ENCODE results near the gene KLK14. TPM values are rescaled to one million over a fixed set of nuclear protein-coding genes. Genes with fewer than 3 reads are reported as not detected.

Gene KLK14
- total and polyA plus RNA-seq, 10 of the 15 experiments (the other 5 are each of a cell fraction or from before 2014, with no cell fraction given): not detected

DNA sequence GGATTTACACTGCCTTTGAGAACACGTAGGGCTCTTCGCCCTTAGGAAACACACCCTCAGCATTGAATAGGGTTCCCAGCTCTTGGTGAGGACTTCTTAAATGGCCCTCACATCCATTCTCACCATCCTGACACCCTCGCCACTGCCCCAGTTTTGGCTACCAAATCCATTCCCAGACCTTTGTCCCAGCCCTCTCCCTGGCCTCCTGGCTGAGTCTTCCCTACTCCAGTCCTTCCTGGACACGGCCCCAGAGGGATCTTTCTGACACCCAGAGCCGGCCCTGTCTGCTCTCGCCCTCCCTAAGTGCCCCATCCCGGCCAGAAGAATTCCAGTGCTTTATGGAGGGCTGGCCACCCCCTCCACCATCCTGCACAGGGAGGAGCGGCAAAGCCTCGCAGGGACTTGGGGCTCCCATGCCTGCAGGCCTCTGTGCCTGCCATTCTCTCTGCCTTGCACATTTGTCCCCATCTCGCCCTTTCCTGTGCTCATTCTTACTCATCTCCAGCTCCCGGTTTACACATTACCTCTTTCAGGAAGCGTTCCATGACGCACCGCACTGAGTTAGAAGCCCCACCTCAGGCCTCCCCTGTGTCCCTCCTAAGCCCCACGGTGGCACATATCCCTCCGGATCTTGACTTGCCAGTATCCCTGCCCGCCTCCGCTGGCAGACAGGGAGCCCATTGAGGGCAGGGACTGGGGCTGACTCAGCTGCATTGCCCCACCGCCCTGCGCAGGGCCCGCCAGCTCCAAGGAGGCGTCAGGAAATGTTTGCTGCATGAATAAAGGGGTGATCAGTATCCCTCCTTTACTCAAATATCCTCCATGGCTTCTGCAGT, 11.0 kb upstream of the KLK14 start:
- CTCF ChIA-PET: no interaction called here
- Histone ChIP-seq H3K4me2 (ENCODE audit: control insufficient read depth, insufficient read depth) (no peak overlapping the region), H3K4me3 (no peak overlapping the region), H3K27ac (ENCODE audit: control insufficient read depth, insufficient read depth) (no peak overlapping the region), H4K20me1 (ENCODE audit: control insufficient read depth, insufficient read depth) (no peaks in the 10 kb centered on the region; the same call in 1 of the 2 replicates), H3K9me3 (replicated peaks; ENCODE audit: control insufficient read depth, insufficient read depth, low read length) (no peaks in the 10 kb centered on the region), H3K27me3 (replicated peaks in 1 of 2; ENCODE audit: control insufficient read depth in 2 of 2, insufficient read depth in 2 of 2, low read length in 1 of 2) (no peaks in the 10 kb centered on the region), H3K36me3 (ENCODE audit: control insufficient read depth in 2 of 2, insufficient read depth in 2 of 2, low read length in 1 of 2) (peaks cover 0 to 4% of the 10 kb centered on the region in 2 experiments; a peak in 2 of 4 replicates), H2AFZ (ENCODE audit: control insufficient read depth, low read depth, low read length) (no peak overlapping the region), H3K79me2 (ENCODE audit: control insufficient read depth, insufficient read depth, low read length) (no peaks in the 10 kb centered on the region), H3K9ac (ENCODE audit: control insufficient read depth, insufficient read depth, low read length) (no peak overlapping the region), H3K4me1 (ENCODE audit: control insufficient read depth, insufficient read depth, low read length) (no peaks in the 10 kb centered on the region)
- RAD21 ChIA-PET (ENCODE audit: unreplicated experiment): no interaction called here
- POLR2A ChIA-PET: no interaction called here
- ATAC-seq (no peak), DNase-seq (ENCODE audit: low read depth, low spot score) (no peak), FAIRE-seq (no peak)
- in situ Hi-C loops (cut with MboI): loop anchor here (10.0 kb wide), 1 partner anchor 159 kb away; no protein-coding TSS in a partner anchor
- SMC1A ChIA-PET (ENCODE audit: uncharacterized antibody, unreplicated experiment): no interaction called here
- TF ChIP-seq, protein P1, sequence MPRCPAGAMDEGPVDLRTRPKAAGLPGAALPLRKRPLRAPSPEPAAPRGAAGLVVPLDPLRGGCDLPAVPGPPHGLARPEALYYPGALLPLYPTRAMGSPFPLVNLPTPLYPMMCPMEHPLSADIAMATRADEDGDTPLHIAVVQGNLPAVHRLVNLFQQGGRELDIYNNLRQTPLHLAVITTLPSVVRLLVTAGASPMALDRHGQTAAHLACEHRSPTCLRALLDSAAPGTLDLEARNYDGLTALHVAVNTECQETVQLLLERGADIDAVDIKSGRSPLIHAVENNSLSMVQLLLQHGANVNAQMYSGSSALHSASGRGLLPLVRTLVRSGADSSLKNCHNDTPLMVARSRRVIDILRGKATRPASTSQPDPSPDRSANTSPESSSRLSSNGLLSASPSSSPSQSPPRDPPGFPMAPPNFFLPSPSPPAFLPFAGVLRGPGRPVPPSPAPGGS (IDR thresholded peaks at IDR 0.05; ENCODE audit: borderline replicate concordance, insufficient read depth, low read depth, low read length, poor library complexity, severe bottlenecking): peak; percentile 47
- no peak for TF ChIP-seq MYC (IDR thresholded peaks at IDR 0.05; ENCODE audit: insufficient read depth, insufficient read length, insufficient replicate concordance, low read length, severe bottlenecking)
- intact Hi-C loops (cut with micrococcal nuclease; ENCODE audit: unreplicated experiment): loop anchor here (5.0 kb wide), 1 partner anchor 161 kb away; no protein-coding TSS in a partner anchor
- no TSS peak for BruUV-seq (replicated peaks)
- WGBS (ENCODE audit: insufficient coverage, insufficient replicate concordance, low lambda C conversion rate, missing lambda C conversion rate): 75% methylated on average over 22 of the region's 22 CpGs

DNA sequence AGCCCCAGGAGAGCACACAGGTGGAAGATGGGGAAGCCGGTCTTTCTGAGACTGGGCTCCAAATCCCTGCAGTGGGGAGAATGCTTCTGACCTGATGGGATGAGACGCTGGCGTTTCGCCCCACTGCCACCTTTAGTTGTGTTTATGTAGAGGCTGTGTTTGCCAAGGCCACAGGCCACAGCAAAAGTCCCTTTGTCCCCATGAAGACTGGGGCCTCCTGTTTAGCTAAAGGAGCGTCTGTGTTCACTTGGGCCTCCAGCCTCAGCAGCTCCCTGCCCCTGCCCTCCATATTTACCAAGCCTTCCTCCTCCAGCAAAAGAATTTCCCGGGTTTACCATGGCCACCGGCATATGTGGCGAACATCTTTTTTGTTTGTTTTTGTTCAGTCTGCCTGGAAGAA, 10.4 kb upstream of the KLK14 start:
- 79% methylated on average over 8 of the region's 8 CpGs for WGBS (ENCODE audit: insufficient coverage, insufficient replicate concordance, low lambda C conversion rate, missing lambda C conversion rate)
- no peaks in the 10 kb centered on the region for H3K79me2 ChIP-seq (ENCODE audit: control insufficient read depth, insufficient read depth, low read length)
- no peak overlapping the region for H3K4me3 ChIP-seq
- FAIRE-seq (no peak), DNase-seq (ENCODE audit: low read depth, low spot score) (no peak), ATAC-seq (no peak)
- ChIA-PET SMC1A (ENCODE audit: uncharacterized antibody, unreplicated experiment) (no interaction called here), RAD21 (ENCODE audit: unreplicated experiment) (no interaction called here), POLR2A (no interaction called here), CTCF (no interaction called here)
- in situ Hi-C loops (cut with MboI) (loop anchor here (10.0 kb wide), 1 partner anchor 158 kb away; no protein-coding TSS in a partner anchor), intact Hi-C loops (cut with micrococcal nuclease; ENCODE audit: unreplicated experiment) (loop anchor here (5.0 kb wide), 1 partner anchor 161 kb away; no protein-coding TSS in a partner anchor)
- no peaks in the 10 kb centered on the region; the same call in 1 of the 2 replicates for H4K20me1 ChIP-seq (ENCODE audit: control insufficient read depth, insufficient read depth)
- H3K4me1 ChIP-seq (ENCODE audit: control insufficient read depth, insufficient read depth, low read length): no peaks in the 10 kb centered on the region
- no peak overlapping the region for H3K9ac ChIP-seq (ENCODE audit: control insufficient read depth, insufficient read depth, low read length)
- no peaks in the 10 kb centered on the region for H3K27me3 ChIP-seq (replicated peaks in 1 of 2; ENCODE audit: control insufficient read depth in 2 of 2, insufficient read depth in 2 of 2, low read length in 1 of 2)
- H3K27ac ChIP-seq (ENCODE audit: control insufficient read depth, insufficient read depth): no peak overlapping the region
- peaks cover 0 to 4% of the 10 kb centered on the region in 2 experiments; a peak in 2 of 4 replicates for H3K36me3 ChIP-seq (ENCODE audit: control insufficient read depth in 2 of 2, insufficient read depth in 2 of 2, low read length in 1 of 2)
- H3K9me3 ChIP-seq (replicated peaks; ENCODE audit: control insufficient read depth, insufficient read depth, low read length): no peaks in the 10 kb centered on the region
- no TSS peak for BruUV-seq (replicated peaks)
- H3K4me2 ChIP-seq (ENCODE audit: control insufficient read depth, insufficient read depth): no peak overlapping the region
- no peak overlapping the region for H2AFZ ChIP-seq (ENCODE audit: control insufficient read depth, low read depth, low read length)
- TF ChIP-seq SMAD5 (IDR thresholded peaks at IDR 0.05; ENCODE audit: low read depth) (no peak), TARDBP (IDR thresholded peaks at IDR 0.05; ENCODE audit: borderline replicate concordance) (no peak), HCFC1 (IDR thresholded peaks at IDR 0.05; ENCODE audit: low read length) (no peak), GABPA (IDR thresholded peaks at IDR 0.05; ENCODE audit: low read depth) (no peak), JUNB (IDR thresholded peaks at IDR 0.05) (no peak)
- TF ChIP-seq, protein P2, sequence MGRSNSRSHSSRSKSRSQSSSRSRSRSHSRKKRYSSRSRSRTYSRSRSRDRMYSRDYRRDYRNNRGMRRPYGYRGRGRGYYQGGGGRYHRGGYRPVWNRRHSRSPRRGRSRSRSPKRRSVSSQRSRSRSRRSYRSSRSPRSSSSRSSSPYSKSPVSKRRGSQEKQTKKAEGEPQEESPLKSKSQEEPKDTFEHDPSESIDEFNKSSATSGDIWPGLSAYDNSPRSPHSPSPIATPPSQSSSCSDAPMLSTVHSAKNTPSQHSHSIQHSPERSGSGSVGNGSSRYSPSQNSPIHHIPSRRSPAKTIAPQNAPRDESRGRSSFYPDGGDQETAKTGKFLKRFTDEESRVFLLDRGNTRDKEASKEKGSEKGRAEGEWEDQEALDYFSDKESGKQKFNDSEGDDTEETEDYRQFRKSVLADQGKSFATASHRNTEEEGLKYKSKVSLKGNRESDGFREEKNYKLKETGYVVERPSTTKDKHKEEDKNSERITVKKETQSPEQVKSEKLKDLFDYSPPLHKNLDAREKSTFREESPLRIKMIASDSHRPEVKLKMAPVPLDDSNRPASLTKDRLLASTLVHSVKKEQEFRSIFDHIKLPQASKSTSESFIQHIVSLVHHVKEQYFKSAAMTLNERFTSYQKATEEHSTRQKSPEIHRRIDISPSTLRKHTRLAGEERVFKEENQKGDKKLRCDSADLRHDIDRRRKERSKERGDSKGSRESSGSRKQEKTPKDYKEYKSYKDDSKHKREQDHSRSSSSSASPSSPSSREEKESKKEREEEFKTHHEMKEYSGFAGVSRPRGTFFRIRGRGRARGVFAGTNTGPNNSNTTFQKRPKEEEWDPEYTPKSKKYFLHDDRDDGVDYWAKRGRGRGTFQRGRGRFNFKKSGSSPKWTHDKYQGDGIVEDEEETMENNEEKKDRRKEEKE (IDR thresholded peaks at IDR 0.05): no peak
